Measurements from ENCODE around the gene AMOTL1.

GRCh38 chr11:94926271-94926625, 158.1 kb downstream of the AMOTL1 start:
- TF ChIP-seq ZNF274 (IDR thresholded peaks at IDR 0.05; ENCODE audit: borderline replicate concordance, extremely low read depth, low read length) (no peak), POLR2AphosphoS5 (IDR thresholded peaks at IDR 0.05; ENCODE audit: low read depth, low read length) (no peak), POLR2A (IDR thresholded peaks at IDR 0.05; ENCODE audit: control extremely low read depth in 1 of 2, low read depth in 2 of 2, low read length in 2 of 2) (no peak)
